GM15510 (cell line): ENCODE data around the gene BOC.

Experiments
- POLR2A ChIP-seq: IDR thresholded peaks from 3 replicates; pipeline ENCODE4 v1.6.1; 2011; ENCODE audit warnings: borderline replicate concordance; ENCODE audit not compliant: insufficient read length; ENCODE audit errors: extremely low read depth

The BOC gene

GRCh38 chr3:113211330-113212149, at the start of gene BOC:
Gene BOC (plus strand): TSS chr3:113211557. CDS start chr3:113249803, 38,246 bp downstream.
- no peak for TF ChIP-seq POLR2A

GRCh38 chr3:113161661-113162060, 49.7 kb upstream of the BOC start:
- no peak for TF ChIP-seq POLR2A

GRCh38 chr3:113163152-113163551, 48.2 kb upstream of the BOC start:
- no peak for TF ChIP-seq POLR2A

GRCh38 chr3:113165841-113166240, 45.5 kb upstream of the BOC start:
- no peak for TF ChIP-seq POLR2A

- no peak for TF ChIP-seq POLR2A
Observed at GRCh38 chr3:113166357-113166718, 45.0 kb upstream of the BOC start.

GRCh38 chr3:113166719-113167492, 44.5 kb upstream of the BOC start:
- no peak for TF ChIP-seq POLR2A

GRCh38 chr3:113167825-113168801, 43.2 kb upstream of the BOC start:
- no peak for TF ChIP-seq POLR2A

GRCh38 chr3:113169891-113170452, 41.4 kb upstream of the BOC start:
- TF ChIP-seq POLR2A, result no peak

- no peak for TF ChIP-seq POLR2A
Observed at GRCh38 chr3:113170771-113171170, 40.6 kb upstream of the BOC start.

GRCh38 chr3:113173102-113173501, 38.3 kb upstream of the BOC start:
- no peak for TF ChIP-seq POLR2A

- TF ChIP-seq POLR2A, result no peak
Observed at GRCh38 chr3:113174304-113174703, 37.1 kb upstream of the BOC start.

GRCh38 chr3:113174801-113175485, 36.4 kb upstream of the BOC start:
- no peak for TF ChIP-seq POLR2A

GRCh38 chr3:113177526-113177925, 33.8 kb upstream of the BOC start:
- TF ChIP-seq POLR2A, result no peak
